Muscle layer of colon (tissue), 2 donors: ENCODE data around the gene ZDHHC9.

Experiments
- H3K27ac ChIP-seq: one replicate; pipeline ENCODE4 v1.7.0; 2013; ENCODE audit warnings: low read depth, mild to moderate bottlenecking, low read length, moderate library complexity
- H3K27me3 ChIP-seq, 2 donors: one replicate each; pipeline ENCODE4 v1.7.0; 2013; ENCODE audit warnings: low read length in 2 of 2, mild to moderate bottlenecking in 2 of 2; ENCODE audit not compliant: insufficient read depth in 2 of 2, control insufficient read depth in 1 of 2
- H3K36me3 ChIP-seq: one replicate; pipeline ENCODE4 v1.7.0; 2013; ENCODE audit warnings: mild to moderate bottlenecking, low read length; ENCODE audit not compliant: insufficient read depth
- H3K4me1 ChIP-seq: one replicate; pipeline ENCODE4 v1.7.0; 2013; ENCODE audit warnings: mild to moderate bottlenecking, low read length; ENCODE audit not compliant: insufficient read depth
- H3K4me3 ChIP-seq, 2 donors: one replicate each; pipeline ENCODE4 v1.7.0; 2013; ENCODE audit warnings: low read length in 2 of 2, low read depth in 1 of 2, mild to moderate bottlenecking in 1 of 2, moderate library complexity in 1 of 2
- H3K9ac ChIP-seq: one replicate; pipeline ENCODE4 v1.7.0; 2013; ENCODE audit warnings: low read length
- H3K9me3 ChIP-seq: one replicate; pipeline ENCODE4 v1.7.0; 2013; ENCODE audit warnings: mild to moderate bottlenecking, low read length
- donor health status: abdominal sarcoma.
- donor health status: Adenocarcinoma of cecum.

The ZDHHC9 gene

DNA sequence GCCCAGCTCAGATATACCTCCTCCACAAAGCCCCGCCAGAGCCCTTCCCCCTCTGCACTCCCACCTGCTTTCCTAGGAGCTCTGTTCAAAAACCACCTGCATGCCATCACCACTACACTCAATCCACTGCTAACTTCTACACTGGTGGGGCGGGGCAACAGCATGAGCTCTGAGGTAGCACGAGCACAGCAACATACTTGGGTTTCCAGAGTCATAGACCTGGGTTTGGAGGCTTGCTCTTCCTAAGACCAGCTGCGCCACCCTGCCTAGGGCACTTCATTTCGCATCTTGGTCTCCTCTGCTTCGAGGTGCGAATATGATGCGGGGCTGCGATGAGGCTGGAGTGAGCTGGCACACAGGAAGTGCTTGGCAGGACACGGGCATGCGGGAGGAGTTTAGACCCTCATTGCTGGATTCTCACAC lies 60.4 kb downstream of the ZDHHC9 start:
- Histone ChIP-seq H3K4me3 (no peak overlapping the region), H3K27me3 (no peaks in the 10 kb centered on the region), H3K36me3 (no peaks in the 10 kb centered on the region), H3K9me3 (no peaks in the 10 kb centered on the region), H3K27ac (no peak overlapping the region), H3K4me1 (no peaks in the 10 kb centered on the region), H3K9ac (no peak overlapping the region)

- H3K36me3 ChIP-seq, result no peaks in the 10 kb centered on the region
- H3K9me3 ChIP-seq, result no peaks in the 10 kb centered on the region
- H3K27me3 ChIP-seq, result no peaks in the 10 kb centered on the region
- no peak overlapping the region for H3K4me3 ChIP-seq
- H3K9ac ChIP-seq, result no peak overlapping the region
- no peak overlapping the region for H3K27ac ChIP-seq
- H3K4me1 ChIP-seq, result no peaks in the 10 kb centered on the region
Measured at GRCh38 chrX:129782706-129783105, 61.0 kb downstream of the ZDHHC9 start.

DNA sequence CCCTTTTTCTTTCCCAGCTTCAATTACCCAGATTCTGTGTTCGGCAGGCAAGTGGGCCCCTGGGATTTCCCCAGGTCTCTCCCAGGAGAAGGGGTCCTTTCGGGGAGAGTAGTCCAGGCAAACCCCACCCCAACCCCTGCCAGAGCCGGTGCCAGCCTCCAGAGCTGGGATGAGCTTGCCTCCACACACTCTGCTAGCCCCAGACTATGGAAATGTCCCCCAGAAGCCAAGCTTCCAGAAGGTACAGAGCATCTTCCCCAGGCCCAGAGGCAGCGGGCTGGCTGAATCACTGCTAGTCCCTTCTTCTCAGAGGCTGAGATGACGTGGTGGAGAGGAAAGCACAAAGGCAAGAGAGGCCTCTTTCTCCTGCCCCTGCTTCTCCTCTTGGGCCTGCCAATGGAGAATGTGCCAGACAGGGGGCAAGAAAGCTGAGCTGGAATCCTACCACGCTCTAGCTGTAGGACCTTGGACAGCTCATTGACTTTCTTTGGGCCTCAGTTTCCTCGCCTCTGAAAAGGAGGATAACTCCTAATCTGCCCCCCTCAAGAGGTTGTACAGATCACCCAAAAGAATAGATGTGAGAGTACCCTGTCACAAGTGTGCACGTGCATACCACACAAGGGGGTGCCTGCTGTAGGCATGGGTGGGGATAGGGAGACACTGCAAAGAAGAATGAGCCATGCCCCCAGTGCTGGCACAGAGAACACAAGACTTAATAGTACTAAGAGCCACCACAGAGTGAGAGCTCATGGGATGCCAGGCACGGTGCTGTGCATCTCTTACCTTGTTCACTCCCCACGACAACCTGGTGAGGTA lies 61.8 kb downstream of the ZDHHC9 start:
- H3K4me3 ChIP-seq, result no peak overlapping the region
- no peaks in the 10 kb centered on the region for H3K36me3 ChIP-seq
- H3K9me3 ChIP-seq, result no peaks in the 10 kb centered on the region
- no peak overlapping the region for H3K27ac ChIP-seq
- H3K4me1 ChIP-seq, result no peaks in the 10 kb centered on the region
- no peak overlapping the region for H3K9ac ChIP-seq
- H3K27me3 ChIP-seq, result no peaks in the 10 kb centered on the region

DNA sequence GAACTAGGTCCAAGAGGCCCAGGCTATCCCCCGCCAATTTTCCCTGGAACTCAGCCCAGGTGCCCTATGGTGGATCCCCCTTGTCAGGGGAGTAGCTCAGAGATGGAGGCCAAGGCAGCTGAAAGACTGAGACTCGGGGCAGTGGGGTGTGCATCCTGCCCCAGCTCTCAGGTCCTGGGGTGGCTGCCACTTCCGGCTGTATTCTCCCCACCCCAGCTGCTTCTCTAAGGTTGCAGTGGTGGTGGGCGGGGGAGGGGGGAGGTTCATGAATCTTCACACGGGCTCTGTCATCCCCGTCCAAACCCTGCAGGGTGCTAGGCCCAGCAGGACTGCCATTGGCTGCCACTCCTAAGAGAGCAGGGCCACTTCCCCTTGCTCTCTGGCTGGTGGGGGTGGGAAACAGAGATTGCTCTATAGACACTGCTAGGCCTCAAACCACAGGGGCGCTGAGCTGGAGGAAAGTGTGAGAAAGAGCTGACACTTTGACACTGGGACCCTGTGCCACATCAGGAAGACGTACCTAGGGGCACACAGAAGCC lies 62.5 kb downstream of the ZDHHC9 start:
- no peak overlapping the region for H3K9ac ChIP-seq
- H3K36me3 ChIP-seq, result no peaks in the 10 kb centered on the region
- H3K4me3 ChIP-seq, result no peak overlapping the region
- H3K9me3 ChIP-seq, result no peaks in the 10 kb centered on the region
- no peak overlapping the region for H3K27ac ChIP-seq
- H3K4me1 ChIP-seq, result no peaks in the 10 kb centered on the region
- no peaks in the 10 kb centered on the region for H3K27me3 ChIP-seq

DNA sequence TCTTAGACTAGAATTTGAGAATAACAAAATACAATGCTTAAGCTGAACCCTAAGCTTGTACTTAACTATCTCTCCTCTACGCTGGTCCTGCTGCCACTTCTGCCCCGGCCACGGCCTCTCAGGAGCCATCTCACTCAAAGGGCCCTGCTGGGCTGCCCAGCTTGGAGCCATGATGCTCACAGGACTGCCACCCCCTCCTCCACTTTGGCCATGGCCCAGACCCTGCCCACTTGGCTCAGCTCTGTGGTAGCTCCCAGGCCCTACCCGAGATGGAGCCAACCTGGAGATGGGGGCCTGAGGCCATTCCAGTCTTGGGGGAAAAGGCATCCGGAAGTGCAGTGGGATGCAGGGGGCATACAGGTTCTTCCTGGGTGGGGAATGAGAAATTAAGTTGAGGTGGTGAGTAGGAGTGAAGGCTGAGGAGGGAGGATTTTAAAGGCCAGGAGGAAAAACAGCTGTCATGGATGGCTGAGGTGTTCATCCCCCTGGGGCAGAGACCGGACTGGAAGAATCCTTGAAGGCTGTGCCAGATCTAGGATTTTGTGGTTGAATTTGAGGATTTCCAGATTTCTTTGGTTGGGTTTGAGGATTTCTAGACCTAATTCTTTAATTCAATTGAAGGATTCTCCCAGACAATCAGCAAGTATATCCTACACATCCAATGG lies 63.1 kb downstream of the ZDHHC9 start:
- Histone ChIP-seq H3K4me1 (no peaks in the 10 kb centered on the region), H3K9ac (no peak overlapping the region), H3K27ac (no peak overlapping the region), H3K4me3 (no peak overlapping the region), H3K36me3 (no peaks in the 10 kb centered on the region), H3K27me3 (no peaks in the 10 kb centered on the region), H3K9me3 (no peaks in the 10 kb centered on the region)

GRCh38 chrX:129779747-129780146 lies 63.9 kb downstream of the ZDHHC9 start, which contains the start of gene SASH3:
Gene SASH3, plus strand, starts transcription at chrX:129779949. Its CDS starts 149 bp downstream, at chrX:129780098.
- Histone ChIP-seq H3K9ac (no peak within 1 kb of the TSS), H3K27ac (no peak within 1 kb of the TSS), H3K4me3 (no peak within 1 kb of the TSS), H3K4me1 (no peaks in the 10 kb centered on the region), H3K36me3 (no peaks in the 10 kb centered on the region), H3K27me3 (no peaks in the 10 kb centered on the region), H3K9me3 (no peaks in the 10 kb centered on the region)

- no peak overlapping the region for H3K27ac ChIP-seq
- no peaks in the 10 kb centered on the region for H3K4me1 ChIP-seq
Measured at GRCh38 chrX:129779086-129779672, 64.5 kb downstream of the ZDHHC9 start.

GRCh38 chrX:129777218-129778030 lies 66.3 kb downstream of the ZDHHC9 start:
- no peaks in the 10 kb centered on the region for H3K27me3 ChIP-seq
- H3K9me3 ChIP-seq, result no peaks in the 10 kb centered on the region
- H3K4me1 ChIP-seq, result no peaks in the 10 kb centered on the region
- no peaks in the 10 kb centered on the region for H3K36me3 ChIP-seq
- H3K9ac ChIP-seq, result no peak overlapping the region
- no peak overlapping the region for H3K27ac ChIP-seq
- no peak overlapping the region for H3K4me3 ChIP-seq

More at GRCh38 chrX:129779086-129779672, 64.5 kb downstream of the ZDHHC9 start:
- Histone ChIP-seq H3K36me3 (no peaks in the 10 kb centered on the region), H3K9me3 (no peaks in the 10 kb centered on the region), H3K27me3 (no peaks in the 10 kb centered on the region), H3K4me3 (no peak overlapping the region), H3K9ac (no peak overlapping the region)

DNA sequence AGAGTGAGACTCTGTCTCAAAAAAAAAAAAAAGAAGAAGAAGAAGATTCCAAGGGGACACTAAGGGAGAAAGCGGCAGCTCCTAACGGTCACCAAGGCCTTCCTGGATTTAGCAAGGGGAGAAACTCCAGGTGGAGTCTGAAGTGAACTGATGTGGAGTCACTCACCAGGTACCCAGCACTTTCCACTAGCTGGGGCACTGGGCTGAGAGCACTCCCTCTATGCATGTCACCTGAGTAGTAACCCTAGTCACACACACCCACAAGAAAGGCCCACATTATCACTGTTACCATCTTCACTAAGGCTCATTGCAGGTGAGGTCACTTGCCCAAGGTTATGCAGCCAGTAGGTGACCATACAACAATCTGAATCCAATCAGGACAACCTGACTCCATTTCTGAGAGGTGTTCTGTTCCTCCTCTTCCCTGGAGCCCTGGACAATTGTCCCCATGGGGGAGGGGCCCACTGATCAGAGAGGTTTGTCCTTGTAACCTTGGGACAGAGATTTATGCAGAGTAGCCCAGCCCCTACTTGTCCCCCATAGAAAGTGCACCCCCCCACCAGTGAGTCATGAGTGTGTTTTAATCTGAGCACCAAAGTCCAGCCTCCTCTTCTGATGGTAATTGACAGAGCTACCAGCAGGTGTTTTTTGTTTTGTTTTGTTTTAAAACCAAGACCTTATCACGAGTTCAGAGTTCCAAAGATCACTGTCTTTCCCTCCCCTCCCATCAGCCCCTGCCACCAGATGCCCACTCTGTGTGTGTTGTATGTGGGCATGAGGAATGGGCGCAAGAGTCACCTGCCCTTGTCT lies 69.8 kb downstream of the ZDHHC9 start:
- H3K27me3 ChIP-seq, result no peaks in the 10 kb centered on the region
- H3K4me3 ChIP-seq, result no peak overlapping the region
- H3K36me3 ChIP-seq, result no peaks in the 10 kb centered on the region
- no peak overlapping the region for H3K9ac ChIP-seq
- H3K9me3 ChIP-seq, result no peaks in the 10 kb centered on the region
- no peaks in the 10 kb centered on the region for H3K4me1 ChIP-seq
- H3K27ac ChIP-seq, result no peak overlapping the region

- Histone ChIP-seq H3K9me3 (no peaks in the 10 kb centered on the region), H3K27ac (no peak overlapping the region), H3K36me3 (no peaks in the 10 kb centered on the region), H3K4me3 (no peak overlapping the region), H3K9ac (no peak overlapping the region), H3K27me3 (no peaks in the 10 kb centered on the region), H3K4me1 (no peaks in the 10 kb centered on the region)
Measured at GRCh38 chrX:129772796-129773431, 70.8 kb downstream of the ZDHHC9 start.
